HG03280 (cell line): ENCODE measurements around the gene EARS2.

ENCODE experiments used
- ATAC-seq: cut with Tn5 transposase; IDR thresholded peaks from one replicate; pipeline ENCODE4 v1.9.1; 2021; ENCODE audit warnings: mild to moderate bottlenecking, moderate library complexity; ENCODE audit not compliant: unreplicated experiment

EARS2 gene

GRCh38 chr16:23508589-23509440 is 48.3 kb downstream of the EARS2 start:
- ATAC-seq = no peak

GRCh38 chr16:23506606-23506994 is 50.5 kb downstream of the EARS2 start:
- no peak for ATAC-seq

GRCh38 chr16:23505671-23506605 is 51.2 kb downstream of the EARS2 start:
- ATAC-seq = no peak

- ATAC-seq = no peak
Measured at GRCh38 chr16:23505180-23505665, 51.9 kb downstream of the EARS2 start.

- ATAC-seq = no peak
Measured at GRCh38 chr16:23504453-23505179, 52.5 kb downstream of the EARS2 start.

GRCh38 chr16:23504076-23504452 is 53.1 kb downstream of the EARS2 start:
- ATAC-seq = no peak

- ATAC-seq = no peak
Measured at GRCh38 chr16:23502466-23502865, 54.7 kb downstream of the EARS2 start.

GRCh38 chr16:23501291-23501690 is 55.9 kb downstream of the EARS2 start:
- ATAC-seq = no peak

GRCh38 chr16:23500862-23501225 is 56.3 kb downstream of the EARS2 start:
- no peak for ATAC-seq

GRCh38 chr16:23500212-23500861 is 56.8 kb downstream of the EARS2 start:
- no peak for ATAC-seq

- no peak for ATAC-seq
Measured at GRCh38 chr16:23499801-23500200, 57.3 kb downstream of the EARS2 start.

GRCh38 chr16:23498863-23499262 is 58.3 kb downstream of the EARS2 start:
- no peak for ATAC-seq

GRCh38 chr16:23497543-23497868 is 59.6 kb downstream of the EARS2 start:
- ATAC-seq = no peak

GRCh38 chr16:23496821-23497542 is 60.2 kb downstream of the EARS2 start:
- no peak for ATAC-seq

- ATAC-seq = no peak
Measured at GRCh38 chr16:23495671-23496070, 61.5 kb downstream of the EARS2 start.

- ATAC-seq = no peak
Measured at GRCh38 chr16:23494188-23494587, 63.0 kb downstream of the EARS2 start.

GRCh38 chr16:23491490-23492391 is 65.4 kb downstream of the EARS2 start:
- no peak for ATAC-seq

- ATAC-seq = no peak
Measured at GRCh38 chr16:23486480-23486879, 70.7 kb downstream of the EARS2 start.

GRCh38 chr16:23485841-23486240 is 71.3 kb downstream of the EARS2 start:
- ATAC-seq = no peak
